NCI-H187 treated with DMSO at 0.1 percent for 48 hours (cell line): ENCODE measurements around the gene UCP2.

Source experiments
- DNase-seq: peaks from one replicate; lab custom pipeline; 2025; lab: John Stamatoyannopoulos, UW

UCP2 gene

GRCh38 chr11:73982595-73982989, at the start of gene UCP2:
UCP2 (minus strand) TSS chr11:73982843; CDS start chr11:73978378, 4,465 bp downstream.
- no peak for DNase-seq

DNA sequence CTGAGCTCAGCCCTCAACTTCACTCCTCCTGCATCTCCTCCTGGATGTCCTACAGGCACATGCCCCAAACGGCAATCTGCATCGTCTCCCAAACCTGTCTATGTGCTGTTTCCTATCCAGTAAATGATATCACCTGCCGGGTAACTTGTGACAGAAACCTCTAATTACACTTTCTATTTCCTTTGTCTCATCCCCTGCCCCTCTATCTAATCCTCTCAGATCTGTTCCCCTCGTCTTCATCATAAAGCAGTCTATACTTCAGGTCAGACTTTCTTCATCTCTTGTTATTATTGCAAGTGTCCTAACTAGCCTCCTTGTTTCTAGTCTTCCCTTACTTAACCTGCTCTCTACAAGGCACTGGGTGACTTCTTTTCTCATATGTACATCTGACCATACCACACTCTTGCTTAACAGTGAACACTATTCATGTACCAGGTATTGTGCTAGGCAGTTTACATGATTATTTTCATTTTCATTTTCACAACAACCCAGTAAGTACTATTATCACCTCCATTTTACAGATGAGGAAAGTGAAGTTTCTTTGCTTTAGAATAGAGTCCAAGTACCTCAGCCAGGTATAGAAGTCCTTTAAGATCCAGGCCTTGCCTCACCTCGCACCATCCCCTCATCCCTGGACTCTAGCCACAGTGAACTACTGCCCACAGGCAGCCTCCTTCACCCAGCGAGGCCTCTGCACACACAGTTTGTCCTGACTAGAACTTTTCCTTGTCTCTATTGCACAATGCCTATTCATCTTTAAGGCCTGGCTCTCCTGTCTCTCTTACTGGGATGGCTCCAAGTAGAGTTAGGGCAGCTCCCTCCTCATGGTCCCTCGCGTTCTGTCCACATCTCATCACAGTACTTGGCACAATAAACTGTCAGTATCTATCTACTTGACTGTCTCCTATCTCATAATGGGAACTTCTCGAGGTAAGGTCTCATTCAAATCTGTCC, 48.4 kb upstream of the UCP2 start:
- DNase-seq = no peak

DNA sequence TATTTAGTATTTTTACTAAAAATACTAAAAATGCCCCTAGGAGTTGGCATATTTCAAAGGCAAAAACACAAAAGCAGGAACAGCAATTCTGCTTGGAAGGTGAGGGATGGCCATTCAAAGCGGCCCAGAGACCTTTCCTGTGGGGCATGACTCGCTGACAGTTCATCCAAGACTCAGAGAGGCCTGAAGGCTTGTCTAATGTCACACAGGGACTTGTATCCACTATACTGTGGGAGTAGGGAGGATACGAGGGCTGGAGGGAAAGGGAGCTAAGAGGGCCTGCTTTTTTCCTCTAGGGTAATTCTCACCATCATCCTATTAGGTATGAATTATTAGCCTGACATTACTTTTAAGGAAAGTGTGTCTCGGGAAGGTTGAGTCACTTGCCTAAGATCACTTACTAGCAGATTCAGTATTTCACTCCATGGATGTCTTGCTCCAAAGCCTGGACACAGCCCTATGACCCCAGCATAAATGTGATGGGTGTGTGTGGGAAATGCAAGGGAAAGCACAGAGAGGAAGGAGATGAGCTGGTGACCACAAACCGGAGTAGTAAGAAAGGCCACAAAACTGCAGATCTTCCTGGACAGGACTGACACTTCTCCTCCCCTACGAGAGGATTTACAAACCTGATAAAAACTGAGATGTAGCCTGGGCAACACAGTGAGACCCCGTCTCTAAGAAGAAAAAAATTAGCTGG, 43.0 kb upstream of the UCP2 start:
- DNase-seq = no peak

GRCh38 chr11:74024261-74025029, 41.8 kb upstream of the UCP2 start:
- no peak for DNase-seq

DNA sequence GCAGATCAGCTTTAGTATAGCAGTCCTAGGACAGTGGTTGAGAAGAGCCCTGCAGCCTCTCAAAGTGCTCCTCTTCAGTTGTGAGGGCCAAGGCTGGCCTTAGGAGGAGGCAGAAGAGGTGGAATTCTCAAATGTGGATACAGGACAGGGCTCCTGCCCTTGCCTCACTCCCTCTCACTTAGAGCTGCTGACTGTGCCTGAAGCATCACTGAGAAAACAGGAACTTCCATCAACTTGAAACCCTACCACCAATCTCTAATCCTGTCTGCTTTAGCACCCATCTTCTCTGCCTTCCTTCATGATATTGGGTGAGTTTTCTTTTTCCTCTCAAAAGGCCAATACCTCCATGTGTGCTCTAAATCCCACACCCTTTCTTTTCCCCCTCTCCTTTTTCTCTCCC, 40.6 kb upstream of the UCP2 start:
- DNase-seq = no peak

- no peak for DNase-seq
Observed at GRCh38 chr11:74022546-74022945, 39.9 kb upstream of the UCP2 start.

- DNase-seq = no peak
Observed at GRCh38 chr11:74021998-74022397, 39.4 kb upstream of the UCP2 start.

DNA sequence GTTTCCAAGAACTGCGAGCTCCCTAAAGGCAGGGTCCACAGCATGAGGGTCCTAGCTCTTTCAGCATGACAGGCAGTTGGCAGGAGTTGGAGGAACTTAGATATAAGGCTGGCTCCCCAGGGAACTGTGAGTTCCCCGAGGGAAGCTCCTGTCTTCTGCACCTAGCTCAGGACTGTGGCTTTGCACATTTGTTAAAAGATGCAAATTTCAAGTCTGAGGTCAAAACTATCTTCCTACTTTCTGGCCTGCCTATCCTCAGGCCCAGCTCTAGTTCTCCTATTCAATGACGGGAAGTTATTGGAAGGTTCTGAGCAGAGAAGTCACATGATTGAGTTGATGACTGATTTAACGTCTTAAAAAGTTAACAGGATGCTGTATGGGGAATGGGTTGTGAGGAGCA, 37.9 kb upstream of the UCP2 start:
- DNase-seq = no peak

DNA sequence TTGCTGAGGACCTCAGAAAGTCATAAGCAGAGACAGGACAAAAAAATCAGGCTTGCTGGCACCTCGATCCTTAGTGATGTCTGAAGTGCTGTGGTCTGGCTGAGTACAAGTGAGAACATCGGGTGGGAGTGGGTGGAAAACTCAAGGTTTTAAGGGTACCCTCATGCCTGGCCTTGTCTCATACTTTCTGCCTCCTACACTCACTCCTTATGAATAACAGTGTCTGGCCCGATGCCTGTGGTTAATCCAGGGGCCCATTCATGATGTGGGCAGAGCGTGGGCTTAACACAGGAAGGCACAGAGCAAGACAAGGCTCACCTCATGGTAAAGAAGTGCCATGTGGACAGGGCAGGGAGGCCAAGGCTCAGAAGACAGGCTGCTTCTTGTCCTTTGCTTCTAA, 37.2 kb upstream of the UCP2 start:
- no peak for DNase-seq

DNA sequence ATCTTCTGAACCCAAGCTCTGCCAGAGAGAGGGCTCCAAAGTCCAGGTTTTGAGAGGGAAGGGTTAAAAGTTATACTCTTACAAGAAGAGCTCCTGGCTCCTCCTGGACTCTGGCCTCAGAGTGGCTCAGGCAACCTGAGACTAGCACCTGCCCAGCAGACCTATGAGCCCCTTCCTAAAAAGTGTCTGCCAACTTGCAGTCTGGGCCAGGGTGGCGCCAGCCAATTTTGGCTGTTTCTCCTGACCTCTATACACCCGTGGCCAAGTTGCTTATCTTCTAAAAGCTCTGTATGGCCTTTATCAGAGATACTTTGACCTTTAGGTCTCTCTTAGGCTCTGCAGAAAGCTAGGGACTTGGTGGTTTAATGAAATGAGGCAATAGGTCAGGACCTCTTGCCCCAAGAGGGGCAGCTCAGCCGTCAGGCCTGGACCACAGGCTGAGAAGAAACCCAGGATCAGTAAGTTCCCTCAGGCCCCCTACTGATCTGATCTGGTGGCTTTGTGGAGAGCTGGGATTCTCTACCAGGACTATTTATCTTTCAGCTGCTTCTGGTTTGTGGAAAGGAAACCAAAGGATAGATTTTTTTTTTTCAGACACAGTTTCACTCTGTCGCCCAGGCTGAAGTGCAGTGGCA, 36.6 kb upstream of the UCP2 start:
- no peak for DNase-seq

GRCh38 chr11:74018331-74019005, 35.8 kb upstream of the UCP2 start:
- no peak for DNase-seq

- no peak for DNase-seq
Observed at GRCh38 chr11:74017631-74018030, 35.0 kb upstream of the UCP2 start.

DNA sequence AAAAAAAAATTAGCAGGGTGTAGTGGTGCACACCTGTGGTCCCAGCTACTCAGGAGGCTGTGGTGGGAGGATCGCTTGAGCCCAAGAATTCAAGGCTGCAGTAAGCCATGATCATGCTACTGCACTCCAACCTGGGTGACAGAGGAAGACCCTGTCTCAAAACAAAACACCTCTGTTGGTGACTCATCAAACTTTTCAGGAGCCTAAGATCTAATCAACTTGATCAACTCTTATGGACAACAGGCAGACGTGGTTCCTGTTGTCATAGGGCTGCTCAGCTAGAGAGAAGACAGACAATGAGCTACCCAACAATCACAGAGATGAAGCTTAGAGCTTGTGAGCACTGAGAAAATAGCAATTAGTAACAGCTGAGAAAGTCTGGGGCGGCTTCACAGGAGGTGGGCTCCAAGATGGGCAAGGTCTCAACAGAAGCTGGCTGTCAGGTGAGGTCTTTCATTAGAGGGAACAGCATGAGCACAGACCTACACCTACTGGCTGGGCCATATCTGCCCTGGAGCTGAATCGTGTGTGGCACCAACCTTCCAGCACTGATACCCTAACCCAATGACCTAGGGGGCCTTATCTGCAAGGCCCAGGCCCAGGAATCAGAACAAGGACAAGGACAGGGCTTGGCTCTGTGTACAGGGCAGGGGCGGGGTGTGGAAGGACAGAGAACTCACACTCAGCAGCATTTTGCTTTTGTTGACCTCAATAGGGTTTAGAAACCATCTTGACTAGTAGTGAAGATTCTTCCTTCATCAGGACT, 33.5 kb upstream of the UCP2 start:
- no peak for DNase-seq

DNA sequence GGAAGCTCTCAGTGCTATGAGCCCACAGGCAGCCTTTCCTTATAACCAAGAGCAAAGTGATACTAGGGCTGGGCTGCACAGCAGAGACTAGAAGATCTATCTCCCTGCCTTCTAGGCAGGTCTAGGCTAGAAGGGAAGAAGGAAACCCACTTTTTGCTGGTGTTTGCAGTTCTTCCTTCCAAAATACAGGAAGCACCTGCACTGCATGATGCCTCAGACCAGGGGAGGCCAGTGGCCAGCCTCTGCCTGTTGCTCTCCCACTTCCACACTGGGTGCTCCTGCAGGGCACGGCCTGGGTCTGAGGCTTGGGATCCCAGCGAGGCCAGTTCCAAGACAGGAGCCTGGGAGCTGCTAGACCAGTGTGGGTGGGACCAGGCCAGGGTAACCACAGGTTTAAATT, 32.2 kb upstream of the UCP2 start:
- no peak for DNase-seq

DNA sequence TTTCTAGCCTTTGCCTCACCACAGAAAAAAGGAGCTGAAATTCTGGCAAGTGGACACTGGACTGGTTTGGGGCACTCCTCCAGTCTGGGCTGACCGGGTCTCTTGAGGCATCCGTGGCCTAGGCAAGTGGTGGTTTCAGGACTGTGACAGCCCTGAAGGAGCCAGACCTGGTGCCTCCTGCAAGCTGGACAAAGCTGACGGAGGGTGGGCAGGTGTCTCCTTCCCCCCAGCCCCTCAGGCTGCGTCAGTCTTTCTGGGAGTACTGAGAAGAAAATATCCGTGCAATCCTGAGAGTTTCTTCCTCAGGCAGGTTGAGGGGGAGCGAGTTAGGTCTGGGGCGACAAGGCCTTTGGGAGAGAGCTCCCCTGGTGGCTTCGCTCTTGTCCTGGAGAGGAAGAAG, 30.5 kb upstream of the UCP2 start:
- no peak for DNase-seq

- DNase-seq = no peak
Observed at GRCh38 chr11:74012074-74012809, 29.6 kb upstream of the UCP2 start.

DNA sequence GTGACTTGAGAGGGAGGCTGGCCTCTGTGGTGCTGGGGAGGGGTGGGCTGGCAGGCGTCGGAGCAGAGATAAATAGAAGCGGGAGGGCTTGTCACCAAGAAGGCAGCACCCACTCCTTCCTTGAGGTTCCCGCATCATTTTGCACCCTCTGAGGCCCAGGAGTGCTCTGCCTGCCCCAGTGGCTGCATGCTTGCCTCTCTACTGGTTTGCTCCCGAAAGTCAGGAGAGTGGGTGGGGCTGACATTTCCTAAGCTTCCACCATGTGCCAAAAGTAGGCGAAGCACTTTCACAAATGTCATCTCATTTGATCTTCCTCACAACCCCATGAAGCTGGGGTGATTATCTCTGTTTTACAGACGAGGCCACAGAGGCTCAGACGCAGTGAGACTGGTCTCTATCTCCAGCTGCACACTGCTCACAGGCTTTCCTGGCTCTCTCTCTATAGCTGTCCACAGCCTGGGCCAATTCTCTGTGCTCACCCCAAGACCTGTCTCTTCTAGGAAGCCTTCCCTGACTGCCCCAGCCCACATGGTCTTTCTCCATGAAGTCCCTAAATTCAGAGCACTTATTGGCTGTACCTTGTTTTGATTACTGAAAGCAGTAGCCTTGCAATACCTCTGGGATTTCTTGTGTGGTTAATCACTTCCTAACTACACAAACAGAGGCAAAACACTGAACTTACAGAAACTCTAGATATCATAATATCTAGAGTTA, 28.9 kb upstream of the UCP2 start:
- no peak for DNase-seq

- no peak for DNase-seq
Observed at GRCh38 chr11:74010306-74011300, 28.0 kb upstream of the UCP2 start.
